Caki2 (cell line): ENCODE results near the gene DOCK4. TPM values are rescaled to one million over a fixed set of nuclear protein-coding genes. Genes with fewer than 3 reads are reported as not detected.

Experiments used
- DNase-seq: peaks from one replicate; pipeline ENCODE4 v3.0.0-alpha.2; 2015; ENCODE audit warnings: low read depth
- in situ Hi-C: cut with HindIII; loops from 2 replicates; pipeline ENCODE4 v1.10.0; 2016; ENCODE audit warnings: low sequenced_read_pairs, low pct_unique_long_range_greater_than_20kb, mixed read lengths
- total RNA-seq: library from RNA; depleted of rRNA; stranded (reverse); fragments of >200 nt; shearing (Covaris generic); gene quantifications from 2 replicates; pipeline ENCODE4 v1.2.3, GENCODE V29; 2014; ENCODE audit warnings: low replicate concordance

DOCK4 gene
- total RNA-seq, 1 experiment from 2014 or later: 3.5 TPM

DNA sequence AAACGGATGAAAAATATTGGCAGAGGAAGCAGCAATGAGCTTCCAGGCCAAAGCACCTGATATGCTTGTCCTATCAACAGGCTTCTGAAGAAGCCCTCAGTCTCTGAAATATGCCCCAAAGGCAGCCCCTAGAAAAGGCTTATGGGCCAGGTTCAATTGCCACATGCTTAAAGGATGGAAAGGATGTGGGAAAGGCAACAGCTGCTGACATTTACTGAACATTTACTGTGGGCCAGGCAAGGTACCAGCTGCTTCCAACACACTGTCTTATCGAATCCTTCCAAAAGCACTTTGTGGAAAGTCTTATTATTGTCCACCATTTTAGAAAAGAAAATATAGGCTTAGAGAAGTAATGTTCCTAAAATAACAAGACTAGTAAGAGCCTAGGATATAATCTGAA, 56.5 kb downstream of the DOCK4 start:
- DNase-seq: no peak
- in situ Hi-C loops: no loop called here

DNA sequence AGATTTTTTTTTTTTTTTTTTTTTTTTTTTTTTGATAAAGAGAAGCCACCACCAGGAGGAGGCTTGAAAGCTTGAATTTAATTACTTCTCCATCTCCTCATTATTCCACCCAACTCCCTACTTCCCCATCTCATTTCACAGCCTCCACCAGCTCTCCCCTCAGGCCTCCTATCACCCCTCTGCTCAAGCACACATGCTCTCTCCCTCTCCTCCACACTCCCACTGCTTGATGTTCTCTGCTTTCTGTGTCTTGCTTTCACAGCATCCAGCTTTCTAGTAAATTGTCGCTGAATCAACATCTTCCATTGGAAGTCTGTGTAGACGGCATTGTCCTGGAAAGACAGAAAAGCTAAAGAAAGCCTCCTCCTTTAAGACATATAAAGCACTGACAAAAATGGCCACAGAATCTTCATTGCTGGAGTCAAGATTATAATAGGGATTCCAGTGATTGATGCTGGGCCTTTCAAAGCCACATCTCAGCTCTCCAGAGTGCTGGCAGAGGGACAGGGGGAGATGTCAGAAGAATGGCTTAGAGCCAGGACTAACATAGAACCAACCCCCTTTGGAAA, 58.3 kb downstream of the DOCK4 start:
- no peak for DNase-seq
- in situ Hi-C loops: no loop called here

DNA sequence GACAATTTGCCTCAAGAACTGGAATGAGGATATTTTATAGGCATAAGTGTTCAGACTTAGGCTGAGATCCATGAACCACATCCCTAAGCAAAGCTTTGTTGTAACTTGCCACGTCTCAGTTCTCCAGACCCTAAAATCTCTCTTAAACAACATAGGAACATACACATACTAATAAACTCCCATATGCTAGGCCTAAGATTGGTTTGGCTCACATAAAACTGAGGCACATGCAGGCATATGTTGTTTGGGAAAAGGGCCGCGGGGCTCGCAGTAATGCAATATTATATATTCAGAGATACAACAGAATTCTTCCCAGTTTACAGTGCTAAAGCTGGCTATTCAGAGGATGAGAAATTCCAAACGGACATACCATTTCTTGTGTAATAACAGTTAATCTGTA, 61.0 kb downstream of the DOCK4 start:
- no peak for DNase-seq
- in situ Hi-C loops: no loop called here

DNA sequence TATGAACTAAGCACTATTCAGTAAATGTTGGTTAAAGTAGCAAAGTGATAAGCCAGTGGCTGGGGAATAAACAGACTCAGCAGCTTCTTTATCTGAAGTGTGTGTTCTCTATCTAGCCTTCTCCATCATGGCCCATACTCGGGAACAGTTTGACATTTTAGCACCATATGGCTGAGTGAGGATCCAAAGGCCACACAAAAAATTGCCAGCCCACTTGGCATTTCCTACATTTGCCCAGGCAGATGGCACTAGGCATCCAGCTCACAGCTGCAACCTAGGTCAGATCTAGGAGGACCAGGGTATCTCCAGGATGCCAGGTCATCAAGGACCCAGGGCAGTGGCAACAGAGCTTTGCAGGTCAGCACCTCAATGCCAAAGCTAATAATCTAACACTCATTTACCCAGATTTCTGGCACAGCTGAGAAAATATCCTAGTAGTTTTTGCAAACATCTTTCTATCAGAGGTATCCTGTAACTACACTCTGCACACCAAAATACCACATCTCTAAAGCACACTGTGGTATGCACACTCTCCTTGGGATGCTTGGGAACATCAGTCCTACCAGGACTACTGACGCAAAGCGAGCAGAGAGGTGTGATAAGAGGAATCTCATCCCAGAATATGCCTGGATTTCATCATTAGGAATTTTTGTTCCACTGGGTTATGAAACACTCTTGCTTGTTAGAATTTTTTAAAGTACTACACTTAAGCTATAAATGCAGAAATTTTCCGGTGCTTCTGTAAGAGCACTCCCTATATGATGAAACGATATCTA, 61.7 kb downstream of the DOCK4 start:
- no peak for DNase-seq
- in situ Hi-C loops: no loop called here

DNA sequence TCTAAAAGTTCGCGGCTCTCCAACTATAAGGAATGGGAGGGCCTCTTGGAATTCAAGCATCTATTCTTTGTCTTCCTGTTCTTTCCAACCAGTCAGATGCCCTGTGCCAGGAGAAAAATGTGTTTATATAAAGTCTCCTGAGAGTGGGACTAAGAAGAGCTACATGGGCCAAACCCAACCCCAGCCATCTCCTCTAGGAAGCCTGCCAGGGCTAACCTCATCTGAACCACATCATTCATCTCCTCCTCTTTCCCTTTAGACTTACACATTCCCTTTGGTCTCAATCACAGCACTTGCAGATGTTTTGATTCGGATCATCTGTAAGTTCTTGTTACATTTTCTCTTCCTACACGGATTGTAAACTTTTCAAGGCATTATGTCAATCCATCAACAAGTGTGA, 62.6 kb downstream of the DOCK4 start:
- DNase-seq: no peak
- in situ Hi-C loops: no loop called here

DNA sequence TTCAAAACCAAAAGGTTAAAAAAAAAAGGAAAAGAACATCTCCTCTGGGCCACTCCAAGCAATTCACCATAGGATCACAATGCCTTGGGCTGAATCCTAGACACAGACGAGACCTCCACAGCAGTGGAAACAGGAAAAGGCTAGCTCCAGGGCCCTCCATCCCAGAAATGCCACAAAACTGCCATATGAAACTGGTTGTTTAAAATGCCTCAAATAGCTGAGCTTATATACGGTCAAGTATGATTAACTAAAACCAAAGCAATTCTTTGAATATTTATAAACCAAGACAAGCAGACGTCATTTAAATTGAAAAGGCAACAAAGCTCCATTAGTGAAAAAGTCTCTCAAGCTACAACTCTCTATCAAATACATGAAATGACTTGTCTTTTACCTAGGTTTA, 63.1 kb downstream of the DOCK4 start:
- in situ Hi-C loops: no loop called here

GRCh38 chr7:112140600-112140999, 65.6 kb downstream of the DOCK4 start:
- no peak for DNase-seq
- in situ Hi-C loops: no loop called here

More for the DNA sequence above, 63.1 kb downstream of the DOCK4 start:
- no peak for DNase-seq

- in situ Hi-C loops: no loop called here
- no peak for DNase-seq
These were observed 67.3 kb downstream of the DOCK4 start for GRCh38 chr7:112138938-112139337.

DNA sequence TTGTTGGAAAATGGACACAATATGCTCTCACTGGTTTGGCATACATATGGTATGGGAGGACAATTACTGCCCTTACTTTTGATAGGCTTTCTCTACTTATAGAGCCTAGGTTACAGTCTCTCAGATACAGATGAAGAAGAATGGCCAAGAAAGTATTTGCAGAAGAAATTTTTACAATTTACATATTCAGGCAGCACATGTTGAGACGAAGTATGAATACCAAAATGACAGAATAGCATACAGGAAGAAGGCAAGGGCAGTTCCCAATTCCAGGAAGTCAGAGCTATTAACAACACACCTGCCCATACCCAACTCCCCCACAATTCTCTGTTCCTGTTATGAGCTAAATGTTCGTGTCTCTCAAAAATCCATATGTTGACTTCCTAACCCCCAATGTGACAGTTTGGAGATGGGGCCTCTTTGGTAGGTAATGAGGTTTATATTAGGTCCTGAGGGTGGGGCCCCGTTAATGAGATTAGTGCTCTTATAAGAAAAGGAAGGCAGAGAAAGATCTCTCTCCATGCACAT, 67.8 kb downstream of the DOCK4 start:
- in situ Hi-C loops: no loop called here
- DNase-seq: no peak

- no peak for DNase-seq
- in situ Hi-C loops: no loop called here
These were observed 68.8 kb downstream of the DOCK4 start for GRCh38 chr7:112137141-112138101.

DNA sequence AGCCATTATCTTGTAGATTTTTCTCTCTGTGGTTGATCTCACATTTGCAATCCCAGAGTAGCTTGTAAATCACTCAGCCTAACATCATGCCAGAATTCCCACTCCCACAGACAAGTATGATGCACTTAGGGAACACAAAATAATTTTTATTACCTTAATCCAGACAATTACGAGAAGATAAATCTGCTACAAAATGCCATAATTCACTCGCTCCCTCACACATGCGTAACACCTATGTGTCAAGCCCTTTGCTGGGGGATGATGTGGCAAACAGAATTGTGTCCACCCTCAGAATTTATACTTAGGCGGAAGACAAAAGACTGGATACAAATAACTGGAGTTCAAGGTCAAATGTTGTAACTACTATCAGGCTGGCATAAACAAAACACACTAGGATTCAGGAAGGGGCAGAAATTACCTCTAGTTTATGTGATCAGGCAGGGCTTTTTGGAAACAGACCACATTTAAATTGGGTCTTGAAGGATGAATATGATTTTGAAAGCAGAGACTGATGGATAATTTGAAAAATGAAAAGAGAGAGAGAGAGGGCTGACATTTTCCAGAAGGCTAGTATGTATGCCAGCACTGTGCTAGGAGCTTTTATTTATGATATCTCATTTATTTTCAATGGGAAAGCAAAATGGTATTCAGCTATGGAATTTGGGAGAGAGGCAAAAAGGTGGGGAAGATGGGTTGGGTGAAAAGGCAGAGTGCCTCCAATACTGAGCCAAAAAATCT, 69.8 kb downstream of the DOCK4 start:
- in situ Hi-C loops: no loop called here
- DNase-seq: no peak

- no peak for DNase-seq
These were observed 70.4 kb downstream of the DOCK4 start for GRCh38 chr7:112135815-112136214.

GRCh38 chr7:112134039-112134438, 72.2 kb downstream of the DOCK4 start:
- DNase-seq: no peak
- in situ Hi-C loops: no loop called here

More at GRCh38 chr7:112135815-112136214, 70.4 kb downstream of the DOCK4 start:
- in situ Hi-C loops: no loop called here

GRCh38 chr7:112133328-112133727, 72.9 kb downstream of the DOCK4 start:
- in situ Hi-C loops: no loop called here
- no peak for DNase-seq

- peak; percentile 4 for DNase-seq
- in situ Hi-C loops: no loop called here
These were observed 74.0 kb downstream of the DOCK4 start for GRCh38 chr7:112132051-112132694.

GRCh38 chr7:112130729-112131410, 75.3 kb downstream of the DOCK4 start:
- in situ Hi-C loops: no loop called here
- no peak for DNase-seq

GRCh38 chr7:112129655-112130323, 76.4 kb downstream of the DOCK4 start:
- in situ Hi-C loops: no loop called here
- DNase-seq: no peak
